Inferior parietal cortex (tissue), 1 donor: Measurements from ENCODE around the gene DCHS1.

Source experiments
- DNase-seq: peaks from one replicate; pipeline ENCODE4 v3.0.0-alpha.2; 2016; ENCODE audit errors: extremely low spot score

DCHS1 gene

GRCh38 chr11:6670202-6670830, 14.7 kb upstream of the DCHS1 start:
- no peak for DNase-seq

- DNase-seq = no peak
Observed at GRCh38 chr11:6667733-6668374, 12.2 kb upstream of the DCHS1 start.

GRCh38 chr11:6666302-6667183, 10.9 kb upstream of the DCHS1 start:
- DNase-seq = no peak

GRCh38 chr11:6664551-6664950, 8.9 kb upstream of the DCHS1 start:
- DNase-seq = no peak

- DNase-seq = no peak
Observed at GRCh38 chr11:6663794-6664469, 8.3 kb upstream of the DCHS1 start.

GRCh38 chr11:6660712-6661111, 5.1 kb upstream of the DCHS1 start:
- no peak for DNase-seq

GRCh38 chr11:6658647-6659046, 3.0 kb upstream of the DCHS1 start:
- no peak for DNase-seq

- DNase-seq = no peak
Observed at GRCh38 chr11:6657346-6657745, 1.7 kb upstream of the DCHS1 start.

- no peak for DNase-seq
Observed at GRCh38 chr11:6656936-6657335, 1.3 kb upstream of the DCHS1 start.

DNA sequence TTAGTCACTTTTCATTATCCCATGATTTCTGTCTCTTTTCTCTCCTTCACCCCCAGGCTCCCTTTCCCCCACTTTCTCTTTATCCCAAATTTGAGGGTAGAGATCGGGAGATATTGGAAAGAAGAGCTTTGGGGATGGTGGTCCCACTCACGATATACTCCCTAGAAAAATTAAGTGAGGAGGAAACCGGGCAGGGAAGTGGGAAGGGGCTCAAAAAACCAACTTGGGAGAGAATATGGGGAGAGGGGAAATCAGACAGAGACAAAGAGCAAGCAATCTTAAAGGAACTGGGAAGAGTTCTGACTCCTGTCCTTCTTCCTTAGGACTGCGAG, 941 bp upstream of the DCHS1 start:
- DNase-seq = no peak

- no peak for DNase-seq
Observed at GRCh38 chr11:6655020-6655789, 404 bp downstream of the DCHS1 start.

- DNase-seq = no peak
Observed at GRCh38 chr11:6654281-6655019, 1.2 kb downstream of the DCHS1 start.

DNA sequence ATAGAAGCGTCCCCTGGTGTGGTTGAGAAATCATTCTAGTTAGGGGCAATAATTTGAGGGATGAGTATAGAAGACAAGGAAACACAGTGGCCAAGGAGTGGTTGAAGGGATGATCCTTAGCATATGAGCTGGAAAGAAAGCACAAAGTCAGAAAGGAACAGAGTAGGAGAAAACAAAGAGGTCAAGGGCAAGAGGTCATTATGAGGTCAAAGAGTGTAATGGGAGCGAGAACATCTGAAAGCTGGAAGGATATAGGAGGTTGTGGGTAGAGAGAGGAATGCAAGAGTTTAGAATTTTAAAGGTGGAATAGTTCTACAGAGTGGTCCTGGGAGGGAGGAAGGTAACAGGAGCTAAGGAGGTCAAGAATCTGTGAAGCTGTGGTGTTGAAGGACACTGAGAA, 2.0 kb downstream of the DCHS1 start:
- no peak for DNase-seq

DNA sequence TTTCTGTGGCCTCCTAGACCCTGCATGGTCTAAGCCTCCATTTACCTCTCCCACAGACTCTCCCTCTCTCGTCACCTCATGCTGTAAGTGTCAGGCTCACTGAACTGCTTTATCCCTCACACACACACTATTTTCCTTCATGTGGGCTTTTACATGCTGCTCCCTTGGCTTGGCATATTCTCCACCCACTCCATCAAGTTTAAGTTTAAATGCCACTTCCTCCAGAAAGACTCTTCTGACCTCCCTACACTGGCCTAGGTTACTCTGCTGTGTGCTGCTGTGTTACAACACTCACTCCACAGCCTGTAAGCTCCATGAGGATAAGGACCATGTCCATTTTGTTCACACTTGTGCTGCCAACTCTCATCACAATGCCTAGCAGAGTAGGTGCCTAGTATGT, 2.5 kb downstream of the DCHS1 start:
- DNase-seq = no peak

GRCh38 chr11:6652182-6652581, 3.4 kb downstream of the DCHS1 start:
- no peak for DNase-seq

GRCh38 chr11:6650980-6651379, 4.6 kb downstream of the DCHS1 start:
- DNase-seq = no peak

GRCh38 chr11:6650104-6650503, 5.5 kb downstream of the DCHS1 start:
- DNase-seq = no peak

- no peak for DNase-seq
Observed at GRCh38 chr11:6648501-6648900, 7.1 kb downstream of the DCHS1 start.

- no peak for DNase-seq
Observed at GRCh38 chr11:6647836-6648235, 7.8 kb downstream of the DCHS1 start.

GRCh38 chr11:6646918-6647679, 8.5 kb downstream of the DCHS1 start:
- DNase-seq = no peak
